ENCODE measurements around the gene PRKCE. TPM values are rescaled to one million over a fixed set of nuclear protein-coding genes. Genes with fewer than 3 reads are reported as not detected.

PRKCE gene
- polyA plus RNA-seq, 1 of the 3 experiments (the other 2 are of a cell fraction) = 16.3 TPM

- TF ChIP-seq MEF2A (IDR thresholded peaks at IDR 0.05; ENCODE audit: borderline replicate concordance, low read depth) (no peak), TEAD4 (IDR thresholded peaks at IDR 0.05; ENCODE audit: borderline replicate concordance, insufficient read depth) (no peak), MXI1 (IDR thresholded peaks at IDR 0.05; ENCODE audit: low read depth, low read length) (no peak), TCF12 (IDR thresholded peaks at IDR 0.05) (no peak), RAD21 (IDR thresholded peaks at IDR 0.05; ENCODE audit: low read length) (no peak), SIN3A (IDR thresholded peaks at IDR 0.05; ENCODE audit: borderline replicate concordance, low read depth, low read length) (no peak), USF2 (IDR thresholded peaks at IDR 0.05; ENCODE audit: borderline replicate concordance, low read depth, low read length) (no peak), FOXJ3 (CRISPR knock-in tag; IDR thresholded peaks at IDR 0.05) (no peak), EZH2phosphoT487 (IDR thresholded peaks at IDR 0.05; ENCODE audit: borderline replicate concordance, low read depth) (no peak), GATA2 (CRISPR knock-in tag; IDR thresholded peaks at IDR 0.05) (no peak), REST (IDR thresholded peaks at IDR 0.05; ENCODE audit: low read depth, low read length) (no peak), NFIC (IDR thresholded peaks at IDR 0.05; ENCODE audit: borderline replicate concordance) (no peak)
- peaks cover 19 to 34% of the 10 kb centered on the region in 2 experiments for H3K4me1 ChIP-seq (ENCODE audit: control insufficient read depth in 1 of 2, insufficient read depth in 2 of 2, low read depth in 1 of 2, low read length in 1 of 2)
Measured at GRCh38 chr2:46117994-46118393, 466.5 kb downstream of the PRKCE start.

More at GRCh38 chr2:46117994-46118393, 466.5 kb downstream of the PRKCE start:
- DNase-seq = no peak
- ChIA-PET POLR2A (no interaction called here), CTCF (interaction anchor here (0.6 to 1.3 kb wide), 4 partner anchors 11 to 232 kb away, joined by 3 to 4 read pairs (median 3); no protein-coding TSS in a partner anchor)
- Histone ChIP-seq H3K9ac (no peak overlapping the region), H3K4me2 (no peak overlapping the region), H4K20me1 (ENCODE audit: insufficient read depth) (no peaks in the 10 kb centered on the region), H3K36me3 (replicated peaks in 1 of 2; ENCODE audit: control insufficient read depth in 1 of 2, insufficient read depth in 2 of 2, low read length in 1 of 2) (no peaks in the 10 kb centered on the region), H3K9me3 (no peaks in the 10 kb centered on the region), H3K79me2 (ENCODE audit: insufficient read depth) (peaks cover 30% of the 10 kb centered on the region; the same call in 1 of the 2 replicates), H3F3A (replicated peaks; ENCODE audit: insufficient read depth) (no peaks in the 10 kb centered on the region), H3K9me2 (no peaks in the 10 kb centered on the region), H3K27ac (ENCODE audit: low read depth in 2 of 2, low read length in 1 of 2) (0 out of 4 replicates have a peak overlapping the region, but pooled peaks of 1 of the 2 experiments have one; percentile 49), H2AFZ (ENCODE audit: low read depth) (no peak overlapping the region), H3K27me3 (ENCODE audit: insufficient read depth) (no peaks in the 10 kb centered on the region), H3K4me3 (ENCODE audit: low read depth in 2 of 2, low read length in 1 of 2) (no peak overlapping the region)
- WGBS (ENCODE audit: low lambda C conversion rate) = 91% methylated on average over 3 of the region's 3 CpGs

Data from SK-N-SH (cell line).